Gastroesophageal sphincter (tissue), 4 donors: ENCODE data around the gene UBE4A. TPM values are rescaled to one million over a fixed set of nuclear protein-coding genes. Genes with fewer than 3 reads are reported as not detected.

Experiments used
- ATAC-seq: fragments of 150-250 bp; one replicate; pipeline ENCODE4 v1.9.1; 2016; ENCODE audit warnings: mild to moderate bottlenecking, moderate library complexity
- H3K27ac ChIP-seq, 4 donors: fragments of 200-600 bp; sonication (generic) in 3 of 4; 1 replicate in 3 of 4; 2 replicates in 1 of 4; pipeline ENCODE4 v1.5.1; 2016 to 2019
- H3K27me3 ChIP-seq: fragments of 200-600 bp; sonication (generic); one replicate; pipeline ENCODE4 v1.5.1; 2019
- H3K36me3 ChIP-seq, 2 donors: fragments of 200-600 bp; sonication (generic); one replicate each; pipeline ENCODE4 v1.5.1; 2019; ENCODE audit warnings: control low read depth in 1 of 2
- H3K4me1 ChIP-seq, 3 donors: fragments of 200-600 bp; sonication (generic); 1 replicate in 2 of 3; 2 replicates in 1 of 3; pipeline ENCODE4 v1.5.1; 2016 to 2019; ENCODE audit warnings: control low read depth in 2 of 3
- H3K4me3 ChIP-seq, 2 donors: fragments of 200-600 bp; sonication (generic); one replicate each; pipeline ENCODE4 v1.5.1; 2019; ENCODE audit warnings: mild to moderate bottlenecking in 1 of 2, moderate library complexity in 1 of 2
- H3K9me3 ChIP-seq, 3 donors: fragments of 200-600 bp; sonication (generic); one replicate each; pipeline ENCODE4 v1.5.1; 2017 to 2019; ENCODE audit warnings: control low read depth in 2 of 3
- CTCF ChIP-seq, 4 experiments: fragments of 200-600 bp in 2 of 4; fragments of 450-650 bp in 2 of 4; sonication (generic) in 1 of 4; IDR thresholded peaks; one replicate each; pipeline ENCODE4 v1.5.1; 2017 to 2019; ENCODE audit warnings: antibody characterized with exemption in 4 of 4, mild to moderate bottlenecking in 2 of 4, moderate library complexity in 2 of 4
- EP300 ChIP-seq: sonication (generic); formaldehyde crosslinking; IDR thresholded peaks from one replicate; pipeline ENCODE4 v1.6.1; 2017; ENCODE audit warnings: antibody characterized with exemption, mild to moderate bottlenecking
- POLR2A ChIP-seq, 2 donors: fragments of 450-650 bp; IDR thresholded peaks; one replicate each; pipeline ENCODE4 v1.6.1; 2017; ENCODE audit warnings: antibody characterized with exemption in 2 of 2, mild to moderate bottlenecking in 2 of 2, moderate library complexity in 1 of 2
- POLR2AphosphoS5 ChIP-seq: sonication (generic); formaldehyde crosslinking; IDR thresholded peaks from one replicate; pipeline ENCODE4 v1.6.1; 2017; ENCODE audit warnings: antibody characterized with exemption
- WGBS, 2 donors: methylation state at CpG; one replicate each; pipeline ENCODE4 v1.1.5; 2018; ENCODE audit warnings: low coverage in 1 of 2; 5-methylcytosine and 5-hydroxymethylcytosine counted together
- total RNA-seq, 4 donors: library from RNA; depleted of rRNA; stranded (reverse); fragments of >200 nt; gene quantifications; one replicate each; pipeline ENCODE4 v1.1.0, GENCODE V29; 2016

Gene UBE4A
- total RNA-seq, 4 donors from 2014 or later = 37.3 to 44.6 (median 42.8) TPM

DNA sequence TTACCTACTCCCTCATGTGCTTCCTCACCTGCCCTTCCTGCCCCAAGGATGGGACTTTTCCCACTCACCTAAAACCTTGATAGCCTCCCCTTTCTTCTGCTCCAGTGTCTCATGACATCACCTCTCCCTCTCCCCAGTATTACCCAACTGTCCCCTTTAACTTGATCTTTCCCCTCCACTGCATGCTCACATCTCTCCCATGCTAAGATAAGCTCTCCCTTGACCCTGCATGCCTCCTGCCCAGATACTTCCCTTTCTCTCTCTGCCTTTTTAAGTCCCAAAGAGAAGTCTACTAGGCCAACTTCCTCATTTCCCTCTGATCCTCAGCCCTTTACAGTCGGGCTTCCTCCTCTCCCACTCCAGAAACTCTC is 40.1 kb upstream of the UBE4A start:
- WGBS, 2 donors = 40 to 64% methylated on average over 1 of the region's 1 CpG
- Histone ChIP-seq H3K4me1 (peaks cover 0 to 16% (median 4%) of the 10 kb centered on the region in 3 donors), H3K36me3 (no peaks in the 10 kb centered on the region), H3K27ac (no peak overlapping the region), H3K27me3 (peaks cover 62% of the 10 kb centered on the region), H3K9me3 (no peaks in the 10 kb centered on the region), H3K4me3 (no peak overlapping the region)
- no peak for TF ChIP-seq EP300
- TF ChIP-seq CTCF (IDR thresholded peaks at IDR 0.05) = no peak
- no peak for TF ChIP-seq POLR2A (IDR thresholded peaks at IDR 0.05)
- no peak for TF ChIP-seq POLR2AphosphoS5
- ATAC-seq = no peak

- 68 to 90% methylated on average over 3 of the region's 3 CpGs for WGBS, 2 donors
- Histone ChIP-seq H3K27ac (no peak overlapping the region), H3K4me3 (no peak overlapping the region), H3K27me3 (peaks cover 56% of the 10 kb centered on the region), H3K36me3 (no peaks in the 10 kb centered on the region), H3K4me1 (peaks cover 0 to 15% (median 1%) of the 10 kb centered on the region in 3 donors), H3K9me3 (no peaks in the 10 kb centered on the region)
- ATAC-seq = no peak
- TF ChIP-seq EP300 (no peak), POLR2AphosphoS5 (no peak), POLR2A (IDR thresholded peaks at IDR 0.05) (no peak), CTCF (IDR thresholded peaks at IDR 0.05) (no peak)
Measured at GRCh38 chr11:118320515-118320914, 38.9 kb upstream of the UBE4A start.

- TF ChIP-seq CTCF (IDR thresholded peaks at IDR 0.05) (no peak), EP300 (no peak), POLR2A (IDR thresholded peaks at IDR 0.05) (no peak), POLR2AphosphoS5 (no peak)
- Histone ChIP-seq H3K4me1 (peaks cover 0 to 5% (median 0%) of the 10 kb centered on the region in 3 donors), H3K36me3 (no peaks in the 10 kb centered on the region), H3K27ac (no peak overlapping the region), H3K9me3 (no peaks in the 10 kb centered on the region), H3K27me3 (peaks cover 50% of the 10 kb centered on the region), H3K4me3 (no peak overlapping the region)
- WGBS, 2 donors = 25 to 78% methylated on average over 2 to 5 of the region's 5 CpGs
- ATAC-seq = no peak
Measured at GRCh38 chr11:118321386-118322082, 37.9 kb upstream of the UBE4A start.

- WGBS, 2 donors = 100% methylated on average over 2 of the region's 19 CpGs; no CpG with 5 or more reads in 1 of the 2 donors
- Histone ChIP-seq H3K4me3 (no peak overlapping the region), H3K27ac (no peak overlapping the region), H3K9me3 (no peaks in the 10 kb centered on the region), H3K27me3 (peaks cover 50% of the 10 kb centered on the region), H3K4me1 (no peaks in the 10 kb centered on the region), H3K36me3 (no peaks in the 10 kb centered on the region)
- TF ChIP-seq POLR2AphosphoS5 (no peak), CTCF (IDR thresholded peaks at IDR 0.05) (no peak), POLR2A (IDR thresholded peaks at IDR 0.05) (no peak)
- no peak for ATAC-seq
Measured at GRCh38 chr11:118322721-118323120, 36.7 kb upstream of the UBE4A start.

- no peaks in the 10 kb centered on the region for H3K9me3 ChIP-seq
- TF ChIP-seq EP300 = no peak
- no peak for TF ChIP-seq POLR2AphosphoS5
- TF ChIP-seq CTCF (IDR thresholded peaks at IDR 0.05) = no peak
- no peak for TF ChIP-seq POLR2A (IDR thresholded peaks at IDR 0.05)
- peaks cover 36% of the 10 kb centered on the region for H3K27me3 ChIP-seq
- no peaks in the 10 kb centered on the region for H3K36me3 ChIP-seq
- no peak overlapping the region for H3K27ac ChIP-seq
- no peak for ATAC-seq
- H3K4me1 ChIP-seq = no peaks in the 10 kb centered on the region
- H3K4me3 ChIP-seq = no peak overlapping the region
Measured at GRCh38 chr11:118325283-118325682, 34.1 kb upstream of the UBE4A start.
